GM21381 (cell line): ENCODE results near the gene SELENON.

Experiments used
- ATAC-seq: cut with Tn5 transposase; IDR thresholded peaks from one replicate; pipeline ENCODE4 v1.9.1; 2021; ENCODE audit warnings: mild to moderate bottlenecking, moderate library complexity; ENCODE audit not compliant: unreplicated experiment

The SELENON gene

DNA sequence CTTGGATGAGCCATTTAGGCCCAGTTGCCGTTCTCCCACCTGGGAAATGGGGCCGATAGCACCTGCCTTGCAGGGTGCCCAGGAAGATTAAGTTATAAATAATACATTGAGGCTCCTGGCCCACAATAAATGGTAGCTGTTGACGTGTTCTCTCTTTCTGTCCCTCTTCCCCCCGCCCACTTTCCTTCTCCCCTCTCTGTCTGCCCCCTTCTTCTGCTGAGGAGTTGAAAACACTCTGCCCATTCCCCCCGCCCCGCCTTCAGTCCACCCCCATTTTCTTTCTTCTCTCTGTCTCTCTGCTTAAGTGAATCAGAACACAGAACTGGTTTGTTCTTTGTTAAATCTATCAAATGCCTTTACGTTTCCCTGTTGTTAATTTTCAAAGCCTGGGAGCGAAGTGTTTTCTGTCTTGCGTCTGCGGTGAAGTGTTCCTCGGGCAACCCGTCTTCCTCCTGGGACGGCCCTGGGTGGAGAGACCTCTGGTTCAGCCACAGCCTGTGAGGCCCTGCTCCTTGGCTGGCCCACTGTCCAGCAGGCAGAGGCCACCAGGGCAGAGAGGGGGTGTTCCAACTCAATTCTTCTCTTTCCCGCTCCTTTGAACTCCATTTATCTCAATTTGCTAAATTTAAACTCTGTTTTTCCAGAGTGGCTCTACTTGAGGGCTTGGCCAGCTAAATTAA is 29.3 kb upstream of the SELENON start:
- ATAC-seq = no peak

DNA sequence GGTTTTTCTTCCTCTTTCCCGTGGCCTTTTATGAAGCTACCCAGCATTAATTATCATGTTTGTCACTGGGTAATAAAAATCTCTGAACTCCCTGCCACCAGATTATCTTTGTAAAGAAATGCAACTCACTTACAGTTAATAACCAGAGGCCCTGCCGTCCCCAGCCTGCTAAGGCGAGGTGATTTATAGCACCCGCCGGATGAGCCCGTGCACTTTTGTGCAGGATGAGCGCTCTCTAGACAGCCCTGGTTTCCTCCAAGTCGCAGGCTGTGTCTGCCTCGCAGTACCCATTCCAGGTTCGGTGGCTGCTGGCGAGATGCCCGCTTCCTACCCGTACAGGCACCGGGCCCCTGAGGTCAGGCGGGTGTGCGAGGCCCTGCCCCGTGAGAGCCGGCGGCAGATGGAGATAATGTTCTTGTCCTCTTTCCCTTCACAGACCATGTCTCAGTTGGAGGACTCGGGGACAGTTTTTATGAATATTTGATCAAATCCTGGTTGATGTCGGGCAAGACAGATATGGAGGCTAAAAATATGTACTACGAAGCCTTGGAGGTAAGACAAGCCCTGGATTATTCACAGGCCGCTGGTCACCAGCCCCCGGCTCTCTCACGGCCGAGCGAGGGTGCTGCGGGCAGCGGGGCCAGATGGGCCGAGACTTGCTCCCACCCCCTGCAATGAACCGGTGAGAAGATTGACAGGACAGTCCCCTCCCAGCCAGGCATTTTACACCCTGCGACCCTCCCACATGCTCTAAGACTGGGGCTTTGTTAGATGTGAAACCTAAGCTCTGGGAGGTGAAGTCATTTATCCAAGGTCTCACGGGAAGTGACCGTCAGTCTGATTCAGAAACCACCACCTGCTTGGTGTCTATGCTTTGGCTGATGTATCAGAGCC is 28.5 kb upstream of the SELENON start:
- ATAC-seq = no peak

DNA sequence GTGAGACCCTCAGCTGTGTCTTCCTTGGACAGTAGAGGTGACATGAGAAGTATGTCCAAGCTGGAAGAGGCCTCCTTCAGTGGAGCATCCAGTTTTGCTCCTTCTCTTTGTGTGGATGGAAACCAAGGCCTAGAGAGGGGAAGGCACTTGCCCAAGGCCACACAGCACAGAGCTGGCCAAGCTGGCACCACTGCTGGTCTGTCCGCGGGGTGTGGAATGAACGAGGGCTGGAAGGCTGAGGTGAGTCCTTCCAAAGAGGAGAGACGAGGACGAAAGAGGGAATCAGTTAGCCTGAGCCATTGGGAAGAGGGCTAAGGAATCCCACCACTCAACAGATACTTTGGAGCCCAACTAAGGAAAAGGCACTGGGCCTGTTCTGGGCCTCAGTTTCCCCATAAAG is 27.8 kb upstream of the SELENON start:
- no peak for ATAC-seq

DNA sequence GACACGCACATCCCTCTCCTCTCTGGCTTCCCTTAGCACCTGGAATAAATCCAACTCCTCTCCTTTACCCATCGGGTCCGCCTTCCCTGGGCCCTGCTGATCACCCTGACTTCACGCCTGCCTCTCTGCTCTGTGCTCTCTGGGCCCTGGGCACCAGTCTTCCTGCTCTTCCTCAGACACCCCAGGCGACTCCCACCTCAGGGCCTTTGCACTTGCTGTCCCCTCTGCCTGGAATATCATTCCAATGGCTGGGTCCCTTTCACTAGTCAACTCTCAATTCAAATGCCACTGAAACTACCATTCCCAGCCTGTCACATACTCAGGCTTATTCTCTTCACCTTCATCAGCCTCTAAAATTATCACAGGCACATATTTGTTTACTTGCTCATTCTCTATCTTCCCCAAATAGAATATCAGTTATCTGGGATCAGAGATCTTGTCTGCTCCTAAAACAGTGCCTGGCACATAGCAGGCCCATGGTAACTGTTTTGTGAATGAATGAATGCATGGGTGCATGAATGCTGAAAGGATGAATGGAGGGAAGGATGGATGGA is 27.2 kb upstream of the SELENON start:
- ATAC-seq = no peak

DNA sequence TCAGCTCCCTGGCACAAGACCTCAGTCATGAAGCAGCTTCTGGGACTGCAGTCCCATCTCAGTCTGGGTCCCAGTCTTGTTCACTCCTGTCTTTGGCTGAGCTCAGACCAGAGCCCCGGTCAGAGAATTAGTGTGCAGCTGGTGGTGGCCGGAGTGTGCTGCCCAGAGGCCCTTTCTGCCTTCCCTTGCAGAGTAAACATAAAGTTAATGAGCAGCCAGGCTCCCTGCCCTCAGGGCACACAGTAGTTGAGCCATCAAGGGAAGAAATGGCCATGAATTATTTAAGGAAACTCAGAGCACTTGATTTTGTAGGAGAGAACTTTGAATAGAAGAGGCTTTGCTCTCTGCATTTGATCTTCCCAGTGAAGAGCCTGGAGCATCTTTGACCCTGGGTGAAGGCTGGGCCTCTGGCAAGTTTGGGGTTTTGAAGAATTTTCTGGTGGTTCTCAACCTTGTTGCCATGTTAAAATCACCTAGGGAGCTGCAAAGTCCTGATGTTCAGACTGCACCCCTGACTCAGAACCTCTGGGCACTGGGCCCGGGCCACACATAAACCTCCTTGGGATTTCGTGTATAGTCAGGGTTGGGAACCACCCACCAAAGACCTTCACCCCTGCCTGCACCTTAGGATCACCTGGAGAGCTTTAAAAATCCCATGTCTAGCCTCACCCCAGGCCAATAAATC is 26.4 kb upstream of the SELENON start:
- no peak for ATAC-seq

DNA sequence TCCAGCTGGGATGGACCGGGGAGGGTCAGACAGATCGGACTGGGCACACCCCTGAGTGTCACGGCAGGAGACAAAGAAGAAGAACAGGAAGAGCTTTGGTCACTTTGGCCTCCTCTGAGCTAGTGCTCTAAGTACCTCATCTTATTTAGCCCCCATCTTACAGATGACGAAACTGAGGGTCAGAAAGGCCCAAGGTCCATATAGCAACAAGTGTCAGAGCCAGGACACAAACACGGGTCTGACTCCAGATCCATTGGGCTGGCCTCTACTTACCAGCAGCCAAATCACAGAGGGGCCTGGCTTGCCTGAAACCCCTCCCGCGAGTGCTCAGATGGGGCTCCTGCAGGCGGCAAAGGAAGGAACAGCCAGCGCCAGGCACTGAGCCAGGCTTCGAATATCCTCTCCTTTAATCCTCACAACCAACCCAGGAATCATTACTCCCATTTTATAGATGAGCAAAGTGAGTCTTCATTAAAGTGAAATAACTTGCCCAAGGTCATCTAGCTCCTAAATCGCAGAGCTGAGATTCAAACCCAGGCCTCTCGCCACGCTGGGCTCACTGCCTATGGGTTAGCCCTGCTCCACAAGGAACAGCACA is 25.7 kb upstream of the SELENON start:
- no peak for ATAC-seq

- no peak for ATAC-seq
Measured at GRCh38 chr1:25774921-25775771, 24.8 kb upstream of the SELENON start.

DNA sequence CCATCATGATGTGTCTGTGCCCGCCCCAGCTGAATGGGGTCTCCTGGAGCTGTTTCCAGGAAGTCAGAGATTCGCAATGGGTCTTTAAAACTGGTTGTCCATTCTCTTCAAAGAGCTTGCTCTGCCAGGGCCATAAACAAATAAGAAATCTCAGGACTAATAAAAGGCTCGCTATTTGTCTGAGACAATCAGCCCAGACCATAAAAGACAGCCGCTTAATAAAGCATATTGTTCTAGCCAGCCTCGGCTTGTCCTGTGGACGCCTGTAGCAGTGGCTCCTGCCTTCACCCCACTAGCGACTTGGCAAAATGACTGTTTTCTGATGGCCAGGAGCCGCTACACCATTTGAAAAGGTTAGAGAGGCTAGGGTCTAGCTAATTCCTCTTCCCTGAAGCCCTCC is 20.6 kb upstream of the SELENON start:
- ATAC-seq = no peak

DNA sequence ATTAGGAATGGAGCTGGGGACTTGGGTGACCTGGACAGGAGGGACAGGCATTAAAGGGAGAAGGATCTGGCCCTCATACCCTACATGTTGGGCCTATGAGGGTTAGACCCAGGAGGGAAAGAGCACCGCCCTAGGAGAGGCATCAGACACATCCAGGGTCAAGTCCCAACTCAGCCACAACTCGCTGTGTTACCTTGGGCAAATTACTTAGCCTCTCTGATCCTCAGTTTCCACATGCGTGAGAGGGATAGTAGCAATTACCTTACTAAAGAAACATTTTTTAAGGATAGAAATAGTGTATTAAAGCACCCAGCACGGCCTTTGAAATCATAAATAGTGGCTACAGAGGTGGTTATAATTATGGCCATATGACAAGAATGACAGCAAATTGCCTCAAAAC is 20.1 kb upstream of the SELENON start:
- no peak for ATAC-seq

DNA sequence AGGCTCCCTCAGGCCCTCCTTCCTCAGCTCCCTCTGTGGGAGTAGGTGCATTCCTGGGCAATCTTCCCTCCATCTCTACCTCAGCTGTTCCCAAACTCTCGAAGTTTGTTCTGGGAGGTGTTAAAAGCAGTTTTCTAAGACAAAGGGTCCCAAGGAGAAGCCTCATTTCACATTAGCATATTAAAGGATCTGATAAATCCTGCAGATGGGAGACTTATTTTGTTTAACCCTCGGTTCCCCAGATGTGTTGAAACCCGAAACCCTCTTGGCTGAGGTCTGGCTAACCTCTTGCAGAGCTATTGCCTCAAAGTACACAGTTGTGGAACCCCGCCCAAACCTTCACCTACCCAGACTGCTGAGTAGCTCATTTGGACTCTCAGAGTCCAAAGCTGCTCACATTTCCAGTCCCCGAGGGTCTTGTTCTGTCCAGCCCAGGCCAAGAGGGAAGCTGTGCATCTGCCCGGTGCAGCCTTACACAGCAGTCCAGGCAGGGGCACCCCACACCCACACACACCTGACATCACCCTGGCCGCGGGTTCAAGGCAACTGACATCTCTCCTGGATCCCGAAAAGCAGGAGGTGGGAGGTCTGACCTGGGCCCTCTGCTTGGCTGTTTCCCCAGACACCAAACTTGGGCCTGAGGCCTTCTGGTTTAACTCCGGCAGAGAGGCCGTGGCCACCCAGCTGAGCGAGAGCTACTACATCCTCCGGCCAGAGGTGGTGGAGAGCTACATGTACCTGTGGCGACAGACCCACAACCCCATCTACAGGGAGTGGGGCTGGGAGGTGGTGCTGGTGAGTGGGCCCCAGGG is 19.5 kb upstream of the SELENON start:
- ATAC-seq = no peak

GRCh38 chr1:25781130-25781433 is 18.9 kb upstream of the SELENON start:
- no peak for ATAC-seq

GRCh38 chr1:25782608-25783201 is 17.3 kb upstream of the SELENON start:
- ATAC-seq = no peak

DNA sequence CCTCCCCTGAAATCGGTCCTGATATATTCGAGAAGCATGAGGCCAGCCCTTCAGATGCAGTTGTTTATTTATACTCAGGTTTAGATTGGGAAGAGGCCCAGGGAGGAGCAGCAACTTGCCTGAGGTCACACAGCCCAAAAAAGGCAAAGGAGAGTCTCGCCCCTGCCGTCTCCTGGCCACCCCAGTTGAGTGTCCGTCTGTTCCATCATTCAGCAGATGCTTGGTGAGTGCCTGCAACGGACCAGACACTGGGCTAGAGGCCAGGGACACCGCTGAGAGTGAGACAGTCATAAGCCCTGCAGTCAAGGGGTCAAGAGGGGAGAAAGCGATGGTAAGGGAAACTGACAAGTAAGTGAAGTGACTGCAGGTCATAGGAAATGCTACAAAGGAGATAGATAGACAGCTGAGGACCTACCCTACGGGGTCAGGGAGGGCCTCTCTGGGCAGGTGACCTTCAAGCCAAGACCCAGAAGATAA is 15.4 kb upstream of the SELENON start:
- ATAC-seq = no peak

GRCh38 chr1:25785333-25786067 is 14.5 kb upstream of the SELENON start:
- ATAC-seq = no peak

- ATAC-seq = no peak
Measured at GRCh38 chr1:25786887-25787759, 12.9 kb upstream of the SELENON start.

GRCh38 chr1:25787760-25788166 is 12.2 kb upstream of the SELENON start:
- no peak for ATAC-seq

DNA sequence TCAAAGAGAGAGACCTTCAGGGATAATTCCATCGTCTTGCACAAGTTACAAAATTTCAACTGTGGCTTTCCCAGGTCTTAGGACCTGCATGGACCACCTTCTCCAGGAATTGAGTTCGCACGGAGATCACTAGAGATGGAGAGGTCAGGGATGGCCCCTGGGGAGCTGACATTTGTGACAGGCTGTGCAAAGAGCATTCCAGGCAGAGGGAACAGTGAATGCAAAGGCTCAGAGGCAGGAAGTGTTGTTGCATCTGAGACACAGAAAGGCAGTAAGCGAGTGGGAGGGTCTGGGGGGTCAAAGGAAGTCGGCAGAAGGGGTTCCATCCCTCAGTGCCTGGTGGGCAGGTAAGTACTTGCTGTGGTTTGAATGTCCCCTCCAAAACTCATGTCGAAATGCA is 9.5 kb upstream of the SELENON start:
- no peak for ATAC-seq
